WTC11 (cell line): ENCODE data around the gene MLN. TPM values are rescaled to one million over a fixed set of nuclear protein-coding genes. Genes with fewer than 3 reads are reported as not detected.

Source experiments
- ATAC-seq: fragments of 200-7000 bp; cut with Tn5 transposase; 2 replicates; pipeline ENCODE4 v1.10.0; 2021; ENCODE audit warnings: mild to moderate bottlenecking, moderate library complexity
- CTCF ChIA-PET: fragments of 300-600 bp; sonication (Branson Sonifier 250); formaldehyde crosslinking; loops from one replicate; lab custom pipeline; 2021; ENCODE audit warnings: antibody characterized with exemption; lab: Charles Lee
- POLR2A ChIA-PET: fragments of 350-600 bp; sonication (Branson Sonifier 250); formaldehyde crosslinking; loops from one replicate; lab custom pipeline; 2021; ENCODE audit warnings: antibody characterized with exemption; lab: Charles Lee
- DNase-seq: peaks from one replicate; pipeline ENCODE4 v3.0.0; 2021; ENCODE audit warnings: low spot score
- H3K27ac Mint-ChIP-seq: 2 replicates; pipeline ENCODE4 v1.8.0; 2021; ENCODE audit warnings: mixed read lengths
- H3K27me3 Mint-ChIP-seq: 2 replicates; pipeline ENCODE4 v1.8.0; 2021; ENCODE audit warnings: low read depth, mild to moderate bottlenecking, moderate library complexity, mixed read lengths
- H3K36me3 Mint-ChIP-seq: 2 replicates; pipeline ENCODE4 v1.8.0; 2021; ENCODE audit warnings: mixed read lengths
- H3K4me1 Mint-ChIP-seq: 2 replicates; pipeline ENCODE4 v1.8.0; 2022; ENCODE audit warnings: mixed read lengths
- H3K4me3 Mint-ChIP-seq: 2 replicates; pipeline ENCODE4 v1.8.0; 2021; ENCODE audit warnings: mild to moderate bottlenecking, moderate library complexity, mixed read lengths
- H3K9me3 Mint-ChIP-seq: 2 replicates; pipeline ENCODE4 v1.8.0; 2021; ENCODE audit warnings: mixed read lengths
- ATF2 ChIP-seq: sonication (generic); formaldehyde crosslinking; IDR thresholded peaks from 2 replicates; pipeline ENCODE4 v1.8.1; 2022; ENCODE audit warnings: low read depth, missing genetic modification reagents, borderline replicate concordance
- CREB1 ChIP-seq: sonication (generic); formaldehyde crosslinking; IDR thresholded peaks from 2 replicates; pipeline ENCODE4 v1.8.0; 2023; ENCODE audit warnings: mild to moderate bottlenecking, missing genetic modification reagents
- CTCF ChIP-seq: fragments of 200-600 bp; IDR thresholded peaks from 2 replicates; pipeline ENCODE4 v1.8.0; 2022; ENCODE audit warnings: antibody characterized with exemption
- HMGA2 ChIP-seq: fragments of 250-450 bp; sonication (Bioruptor Pico); IDR thresholded peaks from 2 replicates; pipeline ENCODE4 v1.4.0; 2021; ENCODE audit warnings: mild to moderate bottlenecking, moderate library complexity
- JUN ChIP-seq: sonication (generic); formaldehyde crosslinking; IDR thresholded peaks from 2 replicates; pipeline ENCODE4 v1.8.0; 2023; ENCODE audit warnings: mild to moderate bottlenecking, missing genetic modification reagents
- KAT7 ChIP-seq: sonication (generic); formaldehyde crosslinking; IDR thresholded peaks from 2 replicates; pipeline ENCODE4 v1.8.1; 2023; ENCODE audit warnings: missing genetic modification reagents, mild to moderate bottlenecking, borderline replicate concordance
- MLX ChIP-seq: sonication (generic); formaldehyde crosslinking; IDR thresholded peaks from 2 replicates; pipeline ENCODE4 v1.8.1; 2023; ENCODE audit warnings: mild to moderate bottlenecking, missing genetic modification reagents, moderate library complexity
- MXD4 ChIP-seq: fragments of 250-450 bp; sonication (Bioruptor Pico); IDR thresholded peaks from 2 replicates; pipeline ENCODE4 v1.8.0; 2021; ENCODE audit warnings: mild to moderate bottlenecking, moderate library complexity, borderline replicate concordance
- NFATC4 ChIP-seq: fragments of 250-450 bp; sonication (Bioruptor Pico); IDR thresholded peaks from 2 replicates; pipeline ENCODE4 v1.9.0; 2021; ENCODE audit warnings: mild to moderate bottlenecking
- NFE2L1 ChIP-seq: sonication (generic); formaldehyde crosslinking; IDR thresholded peaks from 2 replicates; pipeline ENCODE4 v1.8.1; 2023; ENCODE audit warnings: missing genetic modification reagents
- NR1H2 ChIP-seq: sonication (generic); formaldehyde crosslinking; IDR thresholded peaks from 2 replicates; pipeline ENCODE4 v1.9.0; 2021; ENCODE audit warnings: mild to moderate bottlenecking, moderate library complexity, missing genetic modification reagents
- SMAD4 ChIP-seq: sonication (generic); formaldehyde crosslinking; IDR thresholded peaks from 2 replicates; pipeline ENCODE4 v1.8.0; 2022; ENCODE audit warnings: mild to moderate bottlenecking, missing genetic modification reagents
- TP53 ChIP-seq: sonication (generic); formaldehyde crosslinking; IDR thresholded peaks from 2 replicates; pipeline ENCODE4 v1.8.1; 2023; ENCODE audit warnings: mild to moderate bottlenecking, missing genetic modification reagents
- ZBTB43 ChIP-seq: sonication (generic); formaldehyde crosslinking; IDR thresholded peaks from 2 replicates; pipeline ENCODE4 v1.8.1; 2023; ENCODE audit warnings: mild to moderate bottlenecking, missing genetic modification reagents
- ZNF396 ChIP-seq: fragments of 250-450 bp; sonication (Bioruptor Pico); IDR thresholded peaks from 2 replicates; pipeline ENCODE4 v1.8.0; 2021; ENCODE audit warnings: mild to moderate bottlenecking, moderate library complexity, borderline replicate concordance
- total RNA-seq: library from RNA; stranded (reverse); gene quantifications from 3 replicates; pipeline ENCODE4 v1.2.3, GENCODE V29; 2021
- TF ChIP-seq, protein P1 (sequence below): sonication (generic); formaldehyde crosslinking; IDR thresholded peaks from 2 replicates; pipeline ENCODE4 v1.8.0; 2023; ENCODE audit warnings: missing genetic modification reagents, mild to moderate bottlenecking, borderline replicate concordance
- TF ChIP-seq, protein P2 (sequence below): sonication (generic); formaldehyde crosslinking; IDR thresholded peaks from 2 replicates; pipeline ENCODE4 v1.8.0; 2022; ENCODE audit warnings: mild to moderate bottlenecking, missing genetic modification reagents

Gene MLN
- total RNA-seq, 1 experiment from 2014 or later: not detected

DNA sequence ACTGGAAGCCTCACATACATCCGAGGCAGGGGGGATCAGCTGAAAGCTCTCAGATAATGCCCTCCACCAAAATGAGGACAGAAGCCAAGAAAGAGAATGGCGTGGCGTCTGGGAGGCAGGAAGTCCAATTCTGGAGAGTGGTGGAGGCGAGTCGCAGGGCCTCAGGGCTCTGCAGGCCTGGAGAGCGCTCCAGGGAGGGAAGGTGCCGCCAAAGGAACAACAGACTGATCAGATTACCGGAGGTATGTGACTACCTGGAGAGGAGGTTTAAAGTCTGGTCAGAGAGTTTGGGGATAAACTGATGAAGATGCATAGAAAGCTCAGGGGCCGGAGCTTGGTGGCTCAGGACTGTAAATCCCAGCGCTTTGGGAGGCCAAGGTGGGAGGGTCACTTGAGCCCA lies 45.9 kb downstream of the MLN start (continued):
- TF ChIP-seq, protein P1, sequence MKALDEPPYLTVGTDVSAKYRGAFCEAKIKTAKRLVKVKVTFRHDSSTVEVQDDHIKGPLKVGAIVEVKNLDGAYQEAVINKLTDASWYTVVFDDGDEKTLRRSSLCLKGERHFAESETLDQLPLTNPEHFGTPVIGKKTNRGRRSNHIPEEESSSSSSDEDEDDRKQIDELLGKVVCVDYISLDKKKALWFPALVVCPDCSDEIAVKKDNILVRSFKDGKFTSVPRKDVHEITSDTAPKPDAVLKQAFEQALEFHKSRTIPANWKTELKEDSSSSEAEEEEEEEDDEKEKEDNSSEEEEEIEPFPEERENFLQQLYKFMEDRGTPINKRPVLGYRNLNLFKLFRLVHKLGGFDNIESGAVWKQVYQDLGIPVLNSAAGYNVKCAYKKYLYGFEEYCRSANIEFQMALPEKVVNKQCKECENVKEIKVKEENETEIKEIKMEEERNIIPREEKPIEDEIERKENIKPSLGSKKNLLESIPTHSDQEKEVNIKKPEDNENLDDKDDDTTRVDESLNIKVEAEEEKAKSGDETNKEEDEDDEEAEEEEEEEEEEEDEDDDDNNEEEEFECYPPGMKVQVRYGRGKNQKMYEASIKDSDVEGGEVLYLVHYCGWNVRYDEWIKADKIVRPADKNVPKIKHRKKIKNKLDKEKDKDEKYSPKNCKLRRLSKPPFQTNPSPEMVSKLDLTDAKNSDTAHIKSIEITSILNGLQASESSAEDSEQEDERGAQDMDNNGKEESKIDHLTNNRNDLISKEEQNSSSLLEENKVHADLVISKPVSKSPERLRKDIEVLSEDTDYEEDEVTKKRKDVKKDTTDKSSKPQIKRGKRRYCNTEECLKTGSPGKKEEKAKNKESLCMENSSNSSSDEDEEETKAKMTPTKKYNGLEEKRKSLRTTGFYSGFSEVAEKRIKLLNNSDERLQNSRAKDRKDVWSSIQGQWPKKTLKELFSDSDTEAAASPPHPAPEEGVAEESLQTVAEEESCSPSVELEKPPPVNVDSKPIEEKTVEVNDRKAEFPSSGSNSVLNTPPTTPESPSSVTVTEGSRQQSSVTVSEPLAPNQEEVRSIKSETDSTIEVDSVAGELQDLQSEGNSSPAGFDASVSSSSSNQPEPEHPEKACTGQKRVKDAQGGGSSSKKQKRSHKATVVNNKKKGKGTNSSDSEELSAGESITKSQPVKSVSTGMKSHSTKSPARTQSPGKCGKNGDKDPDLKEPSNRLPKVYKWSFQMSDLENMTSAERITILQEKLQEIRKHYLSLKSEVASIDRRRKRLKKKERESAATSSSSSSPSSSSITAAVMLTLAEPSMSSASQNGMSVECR (CRISPR knock-in tag): no peak
- no peak for TF ChIP-seq HMGA2 (CRISPR knock-in tag)
- TF ChIP-seq NFATC4 (CRISPR knock-in tag): no peak
- TF ChIP-seq TP53 (CRISPR knock-in tag): no peak
- TF ChIP-seq ATF2 (CRISPR knock-in tag): no peak

- H3K4me3 Mint-ChIP-seq: no peak overlapping the region
- no peaks in the 10 kb centered on the region; the same call in 1 of the 2 replicates for H3K27me3 Mint-ChIP-seq
- no peaks in the 10 kb centered on the region for H3K9me3 Mint-ChIP-seq
- CTCF ChIA-PET: interaction anchor here (1.2 to 7.1 kb wide), 2 partner anchors 14 to 306 kb away, joined by 3 to 41 read pairs; no protein-coding TSS in a partner anchor
- no peak overlapping the region for H3K27ac Mint-ChIP-seq
- POLR2A ChIA-PET: interaction anchor here (1.4 kb wide), 1 partner anchor 13 kb away, joined by 4 read pairs; no protein-coding TSS in a partner anchor
- no peaks in the 10 kb centered on the region for H3K36me3 Mint-ChIP-seq
- DNase-seq (no peak), ATAC-seq (no peak)
- TF ChIP-seq MXD4 (CRISPR knock-in tag): no peak
- TF ChIP-seq CREB1 (CRISPR knock-in tag): no peak
- TF ChIP-seq JUN: no peak
- TF ChIP-seq CTCF: no peak
- no peak for TF ChIP-seq NFE2L1
- H3K4me1 Mint-ChIP-seq: peaks cover 7% of the 10 kb centered on the region; the same call in 1 of the 2 replicates
Observed at GRCh38 chr6:33757113-33757512, 46.7 kb downstream of the MLN start.

GRCh38 chr6:33756211-33756954 lies 47.4 kb downstream of the MLN start:
- ATAC-seq: no peak
- ChIA-PET CTCF (interaction anchor here (7.1 kb wide), 1 partner anchor 14 kb away, joined by 41 read pairs; no protein-coding TSS in a partner anchor), POLR2A (no interaction called here)
- no peak for DNase-seq
- Mint-ChIP-seq H3K4me1 (peaks cover 7% of the 10 kb centered on the region; the same call in 1 of the 2 replicates), H3K27me3 (no peaks in the 10 kb centered on the region; the same call in 1 of the 2 replicates), H3K4me3 (no peak overlapping the region), H3K36me3 (no peaks in the 10 kb centered on the region), H3K9me3 (no peaks in the 10 kb centered on the region), H3K27ac (no peak overlapping the region)
- TF ChIP-seq KAT7 (CRISPR knock-in tag) (no peak), NR1H2 (CRISPR knock-in tag) (no peak), HMGA2 (CRISPR knock-in tag) (no peak), ZNF396 (CRISPR knock-in tag) (no peak), MLX (CRISPR knock-in tag) (no peak), ZBTB43 (CRISPR knock-in tag) (no peak), SMAD4 (CRISPR knock-in tag) (no peak)
- TF ChIP-seq, protein P2, sequence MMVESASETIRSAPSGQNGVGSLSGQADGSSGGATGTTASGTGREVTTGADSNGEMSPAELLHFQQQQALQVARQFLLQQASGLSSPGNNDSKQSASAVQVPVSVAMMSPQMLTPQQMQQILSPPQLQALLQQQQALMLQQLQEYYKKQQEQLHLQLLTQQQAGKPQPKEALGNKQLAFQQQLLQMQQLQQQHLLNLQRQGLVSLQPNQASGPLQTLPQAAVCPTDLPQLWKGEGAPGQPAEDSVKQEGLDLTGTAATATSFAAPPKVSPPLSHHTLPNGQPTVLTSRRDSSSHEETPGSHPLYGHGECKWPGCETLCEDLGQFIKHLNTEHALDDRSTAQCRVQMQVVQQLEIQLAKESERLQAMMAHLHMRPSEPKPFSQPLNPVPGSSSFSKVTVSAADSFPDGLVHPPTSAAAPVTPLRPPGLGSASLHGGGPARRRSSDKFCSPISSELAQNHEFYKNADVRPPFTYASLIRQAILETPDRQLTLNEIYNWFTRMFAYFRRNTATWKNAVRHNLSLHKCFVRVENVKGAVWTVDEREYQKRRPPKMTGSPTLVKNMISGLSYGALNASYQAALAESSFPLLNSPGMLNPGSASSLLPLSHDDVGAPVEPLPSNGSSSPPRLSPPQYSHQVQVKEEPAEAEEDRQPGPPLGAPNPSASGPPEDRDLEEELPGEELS (CRISPR knock-in tag): no peak
